GM10266 (cell line): ENCODE data around the gene KIF20A.
"Not testable (repeated sequence)": the region's sequence is repeated elsewhere in the genome, so short reads cannot be mapped to it uniquely, and the experiment has no call there.

Source experiments
- DNase-seq: peaks from one replicate; pipeline ENCODE4 v3.0.0; 2012; ENCODE audit errors: extremely low spot score
- CTCF ChIP-seq: IDR thresholded peaks from 2 replicates; pipeline ENCODE4 v1.5.1; 2012; ENCODE audit warnings: mild to moderate bottlenecking, low read depth; ENCODE audit not compliant: control insufficient read depth, insufficient read depth; ENCODE audit errors: missing control alignments

Gene KIF20A

GRCh38 chr5:138178516-138179276 is at the start of gene KIF20A, which contains the start of gene BRD8:
KIF20A (plus strand) TSS chr5:138179112; CDS start chr5:138179681, 569 bp downstream.
BRD8 (minus strand) TSS chr5:138178630; CDS start chr5:138178614, 16 bp downstream.
- DNase-seq: peak; percentile 89
- no peak for TF ChIP-seq CTCF

- no peak for DNase-seq
- TF ChIP-seq CTCF: no peak
Measured at GRCh38 chr5:138129347-138129746, 49.6 kb upstream of the KIF20A start.

- DNase-seq: no peak
- TF ChIP-seq CTCF: no peak
Measured at GRCh38 chr5:138132543-138132942, 46.4 kb upstream of the KIF20A start.

GRCh38 chr5:138138949-138139780 is 39.7 kb upstream of the KIF20A start, which contains the start of gene NME5:
NME5 (minus strand) TSS chr5:138139428; CDS start chr5:138138780, 648 bp downstream.
- DNase-seq: peak; percentile 73
- TF ChIP-seq CTCF: no peak

- no peak for TF ChIP-seq CTCF
- DNase-seq: no peak
Measured at GRCh38 chr5:138139781-138140090, 39.2 kb upstream of the KIF20A start.

- TF ChIP-seq CTCF: no peak
- no peak for DNase-seq
Measured at GRCh38 chr5:138140268-138140667, 38.6 kb upstream of the KIF20A start.

GRCh38 chr5:138141734-138142133 is 37.2 kb upstream of the KIF20A start:
- no peak for DNase-seq
- TF ChIP-seq CTCF: no peak

GRCh38 chr5:138143578-138143977 is 35.3 kb upstream of the KIF20A start:
- not testable (repeated sequence) for DNase-seq
